GM15510 (cell line): ENCODE measurements around the gene ELAVL1.

Experiments
- POLR2A ChIP-seq: IDR thresholded peaks from 3 replicates; pipeline ENCODE4 v1.6.1; 2011; ENCODE audit warnings: borderline replicate concordance; ENCODE audit not compliant: insufficient read length; ENCODE audit errors: extremely low read depth

Gene ELAVL1

GRCh38 chr19:7947939-7948338, 57.5 kb downstream of the ELAVL1 start:
- TF ChIP-seq POLR2A = no peak

GRCh38 chr19:7944177-7944761, 61.2 kb downstream of the ELAVL1 start:
- TF ChIP-seq POLR2A = no peak

- peak; percentile 90 for TF ChIP-seq POLR2A
These were observed 61.8 kb downstream of the ELAVL1 start, which contains the start of gene TIMM44 for GRCh38 chr19:7943444-7944176. Gene TIMM44, minus strand, starts transcription at chr19:7943666. Its CDS starts 15 bp downstream, at chr19:7943651.

DNA sequence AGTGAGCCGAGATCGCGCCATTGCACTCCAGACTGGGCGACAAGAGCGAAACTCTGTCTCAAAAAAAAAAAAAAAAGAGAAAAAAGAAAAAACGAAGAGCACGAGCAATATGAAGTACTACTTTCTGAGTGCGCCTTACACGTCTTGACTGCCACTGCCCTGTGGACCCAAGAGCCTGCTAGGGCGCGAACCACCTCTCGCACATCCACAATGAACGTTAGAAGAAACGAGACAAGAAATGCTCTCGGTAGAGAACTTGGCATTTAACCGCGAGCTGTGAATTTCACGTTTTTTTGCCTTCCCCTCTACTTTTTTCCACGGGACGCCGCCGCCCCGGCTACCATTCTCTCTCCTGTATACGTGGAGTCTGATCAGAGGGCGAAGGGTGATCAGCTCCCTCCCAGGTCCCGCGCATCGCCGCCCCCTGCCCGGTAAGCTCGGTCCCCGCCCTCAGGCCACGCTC, 62.4 kb downstream of the ELAVL1 start:
- TF ChIP-seq POLR2A = no peak

DNA sequence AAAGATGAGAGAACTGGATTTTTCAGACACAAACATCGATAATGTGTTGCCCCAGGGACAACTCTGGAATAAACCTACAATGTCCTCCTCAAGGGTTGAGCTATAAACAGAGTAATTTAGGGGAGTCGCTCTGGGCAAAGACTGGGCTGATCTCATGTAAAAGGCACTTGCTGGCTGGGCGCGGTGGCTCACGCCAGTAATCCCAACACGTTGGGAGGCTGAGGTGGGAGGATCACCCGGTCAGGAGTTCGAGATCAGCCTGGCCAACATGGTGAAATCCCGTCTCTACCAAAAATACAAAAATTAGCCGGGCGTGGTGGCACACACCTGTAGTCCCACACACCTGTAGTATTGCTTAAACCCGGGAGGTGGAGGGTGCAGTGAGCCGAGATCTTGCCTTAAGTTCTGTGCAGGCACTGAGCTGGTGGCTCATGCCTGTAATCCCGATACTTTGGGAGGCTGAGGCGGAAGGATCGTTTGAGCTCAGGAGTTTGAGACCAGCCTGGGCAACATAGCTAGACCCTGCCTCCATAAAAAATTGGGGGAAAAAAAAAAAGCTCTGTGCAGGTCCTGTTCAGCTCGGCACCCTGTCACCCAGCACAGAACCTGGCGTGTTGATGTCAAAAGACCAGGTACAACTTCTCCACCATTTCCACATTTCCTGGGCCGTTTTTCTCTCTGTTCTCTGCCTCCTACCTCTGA, 63.4 kb downstream of the ELAVL1 start:
- TF ChIP-seq POLR2A = no peak

DNA sequence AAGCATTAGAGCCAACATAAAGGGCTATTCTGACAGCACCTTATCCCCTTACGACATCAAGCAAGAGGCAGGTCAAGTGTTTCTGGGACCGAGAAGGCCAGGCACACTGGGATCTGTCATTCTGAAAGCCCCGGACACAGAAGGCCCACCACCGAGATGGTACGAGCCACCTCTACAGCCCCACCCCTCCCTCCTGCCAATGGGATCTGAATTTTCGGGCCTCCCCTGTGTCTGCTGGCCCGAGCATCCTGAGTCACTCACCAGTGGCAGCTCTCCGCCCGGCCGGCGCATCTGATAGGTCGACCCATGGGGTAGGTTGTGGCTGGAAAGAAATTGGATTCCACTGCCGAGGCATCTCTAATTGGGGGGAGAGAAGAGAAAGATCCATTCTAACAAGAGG, 64.6 kb downstream of the ELAVL1 start:
- no peak for TF ChIP-seq POLR2A

DNA sequence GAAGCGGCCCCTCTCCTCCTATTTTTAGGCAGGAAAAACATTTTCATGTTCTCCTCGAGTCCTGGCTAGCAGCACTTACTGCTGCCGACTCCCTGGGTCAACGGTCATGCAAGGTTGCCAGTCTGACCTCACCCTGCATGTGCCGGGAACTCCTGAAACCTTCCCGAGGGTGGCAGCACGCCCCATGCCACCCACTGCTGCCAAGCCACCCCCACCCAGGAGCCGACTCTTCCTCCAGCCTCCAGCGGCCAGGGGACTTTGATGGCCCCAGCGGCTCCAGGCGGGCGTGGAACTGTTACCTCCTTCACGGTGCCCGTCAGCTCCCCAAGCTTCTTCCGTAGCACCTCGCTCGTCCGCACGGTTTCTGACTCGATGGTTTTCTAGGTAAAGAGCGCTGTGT, 70.7 kb downstream of the ELAVL1 start:
- no peak for TF ChIP-seq POLR2A

DNA sequence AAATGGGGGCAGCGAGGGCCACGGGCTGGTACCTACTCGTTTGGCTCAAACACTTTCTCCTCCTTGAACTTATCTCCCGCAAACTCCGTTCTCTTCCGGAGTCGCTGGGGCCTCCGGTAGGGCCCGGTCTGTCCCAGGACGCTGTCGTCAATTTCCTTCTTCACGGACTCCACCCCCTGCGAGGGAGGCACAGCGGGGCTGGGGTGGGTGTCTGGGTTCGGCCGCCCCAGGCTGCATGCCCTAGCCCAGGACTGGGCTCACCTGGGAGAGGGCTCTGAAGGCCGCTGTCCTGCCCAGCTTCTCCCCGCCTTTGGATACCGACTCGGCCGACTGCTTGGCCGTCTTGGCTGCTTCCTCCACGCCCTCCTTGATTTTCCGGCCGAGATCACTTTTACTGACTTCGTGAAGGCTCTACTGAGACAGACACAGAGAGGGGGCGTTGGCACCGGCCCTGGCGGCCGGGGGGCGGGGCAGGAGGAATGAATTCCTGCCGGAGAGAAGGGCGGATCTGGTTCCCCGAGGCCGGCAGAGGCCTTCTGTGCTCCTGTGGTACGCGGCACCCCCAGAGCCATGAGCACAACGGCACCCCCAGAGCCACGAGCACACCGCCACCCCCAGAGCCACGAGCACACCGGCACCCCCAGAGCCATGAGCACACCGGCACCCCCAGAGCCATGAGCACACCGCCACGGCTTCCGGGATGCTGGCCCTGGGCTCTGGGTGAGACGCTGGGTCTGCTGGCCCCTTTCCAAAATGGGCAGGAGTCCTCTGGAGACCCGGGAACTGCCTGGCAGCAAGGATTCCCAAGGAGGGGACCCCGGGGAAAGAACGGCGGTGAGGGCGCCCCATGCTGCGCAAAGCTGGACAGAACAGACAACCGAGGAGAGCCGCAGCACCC, 71.4 kb downstream of the ELAVL1 start:
- TF ChIP-seq POLR2A = no peak

DNA sequence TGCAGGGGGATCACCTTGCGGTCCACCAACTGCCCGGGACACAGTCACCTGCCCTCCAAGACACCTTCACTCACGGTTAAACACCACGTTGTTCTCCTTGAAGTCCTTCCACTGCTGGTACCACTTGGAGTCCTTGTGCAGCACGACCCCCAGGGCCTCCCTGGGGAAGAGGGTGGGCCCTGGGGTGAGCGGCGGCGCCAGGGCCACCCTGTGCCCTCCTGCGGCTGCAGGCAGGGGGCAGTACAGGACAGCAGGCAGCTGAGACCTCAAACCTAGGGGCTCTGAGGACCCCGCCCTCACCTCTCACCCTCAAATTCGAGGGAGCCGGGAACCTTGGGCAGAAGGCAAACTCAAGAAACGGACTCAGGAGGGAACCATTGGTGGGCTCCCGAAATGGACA, 72.0 kb downstream of the ELAVL1 start:
- no peak for TF ChIP-seq POLR2A

DNA sequence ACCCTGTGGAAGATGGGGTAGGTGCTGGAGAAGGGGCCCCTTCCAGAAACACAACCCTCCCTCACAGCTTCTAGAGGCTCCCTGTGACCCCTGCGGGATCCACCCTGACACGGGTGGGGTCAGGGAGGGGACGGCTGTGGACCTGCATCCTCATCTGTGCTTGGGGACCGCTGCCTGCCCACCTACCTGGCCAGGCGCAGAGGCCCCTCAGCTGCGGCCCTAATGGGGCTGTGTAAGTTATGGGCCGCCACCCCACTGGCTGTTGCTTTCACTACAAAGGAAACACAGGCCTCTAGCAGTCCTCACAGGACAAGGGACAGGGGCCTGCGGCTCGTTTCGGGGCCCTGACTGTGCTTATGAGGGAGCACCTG, 72.5 kb downstream of the ELAVL1 start:
- no peak for TF ChIP-seq POLR2A

GRCh38 chr19:7932276-7932929, 73.0 kb downstream of the ELAVL1 start:
- TF ChIP-seq POLR2A = no peak

DNA sequence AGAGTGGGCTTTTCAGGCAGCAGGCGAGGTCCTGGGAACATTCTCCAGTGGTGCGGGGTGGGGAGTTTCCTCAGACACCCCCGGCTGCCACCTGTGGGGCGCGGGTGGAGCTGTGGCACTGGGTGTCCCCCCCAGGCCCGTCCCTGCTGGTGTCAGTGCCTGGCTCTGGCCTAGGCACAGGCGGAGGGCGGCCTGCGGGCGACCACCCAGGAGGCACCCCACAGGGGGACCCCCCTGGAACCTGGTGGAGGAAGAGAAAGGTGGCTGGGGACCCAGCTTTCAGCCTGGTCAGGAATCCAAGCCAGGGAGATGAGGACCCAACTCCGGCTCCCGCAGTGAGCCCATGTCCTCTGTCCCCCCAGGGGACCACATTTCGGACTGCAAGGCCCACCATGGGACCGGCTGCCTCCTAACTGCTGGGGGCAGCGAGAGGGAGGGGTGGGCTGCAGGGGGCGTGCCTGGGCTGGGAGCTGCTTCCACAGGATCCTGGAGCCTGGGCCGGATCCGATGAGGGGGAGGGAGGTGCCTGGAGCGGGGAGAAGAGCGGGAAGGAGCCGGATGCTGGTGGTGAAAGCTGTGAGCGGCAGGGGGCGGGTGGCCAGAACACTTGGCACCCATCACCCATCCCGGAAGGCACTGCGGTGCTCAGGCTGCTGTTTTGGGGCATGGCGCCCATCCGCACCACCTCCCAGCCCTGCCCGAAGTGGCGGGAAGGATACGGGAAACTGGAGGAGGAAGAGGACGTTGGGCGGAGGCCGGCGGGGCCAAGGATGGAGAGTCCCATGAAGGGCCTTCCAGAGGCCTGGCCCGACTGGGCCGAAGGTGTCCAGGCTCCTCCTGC, 74.0 kb downstream of the ELAVL1 start:
- TF ChIP-seq POLR2A = no peak

- TF ChIP-seq POLR2A = no peak
These were observed 74.7 kb downstream of the ELAVL1 start for GRCh38 chr19:7930765-7931164.
